OCI-M1 (cell line): ENCODE results near the gene TUNAR.

Source experiments
- DNase-seq: peaks from one replicate; lab custom pipeline; 2025; lab: John Stamatoyannopoulos, UW

Gene TUNAR

DNA sequence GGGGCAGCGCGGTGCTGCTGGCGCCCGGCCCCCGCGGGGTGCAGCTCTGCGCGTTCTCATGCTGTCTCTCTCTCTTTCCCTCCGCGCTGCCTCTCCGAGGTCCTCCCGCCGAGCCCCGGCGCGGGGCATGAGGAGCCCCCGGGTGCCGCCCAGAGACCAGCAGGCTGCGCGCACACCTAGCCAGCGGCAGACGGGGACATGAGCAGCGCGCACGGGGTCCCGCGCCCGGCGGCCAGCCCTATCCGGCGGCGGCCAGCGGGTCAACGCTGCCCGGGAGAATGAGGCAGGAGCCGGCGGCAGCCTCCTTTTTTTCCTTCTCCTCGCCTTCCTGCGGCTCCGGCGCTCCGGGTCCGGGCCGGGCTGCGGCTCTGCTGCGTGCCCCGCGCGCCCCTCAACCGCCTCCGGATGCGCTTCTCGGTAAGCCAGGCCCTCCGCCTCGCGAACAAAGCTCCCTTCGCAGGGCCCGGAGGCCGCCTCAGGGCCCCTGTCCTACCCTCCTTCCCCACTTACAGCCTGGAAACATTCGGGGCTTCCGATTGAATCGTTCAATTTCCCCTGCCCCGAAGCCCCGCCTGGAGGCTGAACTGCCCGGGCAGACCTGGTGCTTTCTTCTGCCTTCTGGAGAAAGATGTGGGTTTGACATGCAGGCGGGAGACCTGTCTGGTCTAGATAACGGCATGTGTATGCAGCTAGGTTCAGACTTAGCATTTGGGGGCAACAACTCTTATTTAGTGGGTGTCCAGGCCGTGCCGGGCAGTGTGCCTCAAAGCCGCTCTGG, at the start of gene TUNAR:
TSS of gene TUNAR (plus strand) at position 72 of the 778 bp plus-strand sequence.
- no peak for DNase-seq

DNA sequence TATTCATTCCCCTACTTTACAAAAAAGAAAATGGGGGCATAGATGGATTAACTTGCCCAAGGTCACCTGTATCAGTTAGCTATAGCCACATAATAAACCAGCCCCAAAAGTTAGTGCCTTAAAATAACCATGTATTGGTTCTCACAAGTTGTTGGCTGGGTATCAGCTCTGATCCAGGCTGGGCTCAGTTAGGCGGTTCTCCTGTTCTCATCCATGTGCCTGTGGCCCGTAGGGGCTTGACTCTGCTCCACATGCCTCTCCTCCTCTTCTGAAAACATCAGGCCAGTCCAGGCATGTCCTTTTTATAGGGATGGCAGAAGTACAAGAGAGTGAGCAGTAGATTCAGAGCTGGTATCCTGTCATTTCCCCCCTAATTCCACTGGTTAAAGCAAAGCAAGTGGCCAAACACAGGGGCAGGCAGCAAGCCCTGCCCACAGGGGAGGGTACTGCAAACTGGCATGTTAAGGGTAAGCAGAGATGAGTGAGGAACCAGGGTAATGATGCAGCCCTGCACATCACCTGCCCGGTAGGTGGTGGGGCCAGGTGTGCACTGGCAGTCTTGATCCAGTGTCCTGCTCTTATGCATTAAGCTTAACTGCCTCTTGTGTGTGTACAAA, 47.9 kb upstream of the TUNAR start:
- no peak for DNase-seq

GRCh38 chr14:95829321-95829720, 47.3 kb upstream of the TUNAR start:
- DNase-seq: no peak

- no peak for DNase-seq
Observed at GRCh38 chr14:95830386-95830785, 46.2 kb upstream of the TUNAR start.

DNA sequence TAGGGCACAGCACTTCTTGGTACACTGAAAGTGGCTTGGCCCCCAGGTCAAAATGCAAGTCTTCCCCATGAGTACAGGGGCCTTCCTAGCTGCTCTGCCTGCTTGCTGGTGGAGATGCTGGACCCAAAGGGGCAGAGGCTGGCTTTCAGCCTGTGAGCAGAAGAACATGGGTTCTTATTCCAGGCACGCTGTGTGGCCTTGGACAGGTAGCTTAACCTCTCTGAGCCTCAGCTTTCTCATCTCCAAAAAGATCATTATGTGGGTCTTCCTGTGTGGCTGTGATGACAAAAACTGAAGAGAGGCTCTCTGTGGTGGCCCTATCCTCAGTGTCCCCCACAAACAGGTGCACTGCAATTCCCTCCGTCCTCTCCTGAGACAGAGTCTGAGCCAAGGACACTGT, 45.6 kb upstream of the TUNAR start:
- no peak for DNase-seq

- DNase-seq: no peak
Observed at GRCh38 chr14:95831468-95831867, 45.2 kb upstream of the TUNAR start.

GRCh38 chr14:95832012-95832411, 44.6 kb upstream of the TUNAR start:
- DNase-seq: no peak

DNA sequence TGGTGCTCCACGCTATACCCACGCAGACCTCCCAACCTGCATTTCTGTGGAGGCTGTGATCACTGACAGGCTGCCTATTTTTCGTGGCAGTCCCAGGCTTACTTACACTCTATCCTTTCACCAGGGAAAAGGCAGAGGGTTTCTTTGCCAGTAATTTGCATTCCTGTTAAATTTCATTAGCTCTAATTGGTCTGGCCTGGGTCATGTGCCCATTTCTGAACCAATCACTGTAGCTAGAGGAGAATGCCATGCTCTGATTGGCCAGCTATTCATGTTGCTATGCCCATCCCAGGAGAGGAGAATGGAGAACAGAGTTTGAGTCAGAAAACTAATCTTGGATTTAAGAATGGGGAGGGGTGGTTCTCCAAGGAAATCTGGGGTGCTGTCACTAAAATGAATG, 43.2 kb upstream of the TUNAR start:
- no peak for DNase-seq

GRCh38 chr14:95834496-95834895, 42.1 kb upstream of the TUNAR start:
- no peak for DNase-seq

- peak; percentile 41 for DNase-seq
Observed at GRCh38 chr14:95835121-95835730, 41.4 kb upstream of the TUNAR start.

DNA sequence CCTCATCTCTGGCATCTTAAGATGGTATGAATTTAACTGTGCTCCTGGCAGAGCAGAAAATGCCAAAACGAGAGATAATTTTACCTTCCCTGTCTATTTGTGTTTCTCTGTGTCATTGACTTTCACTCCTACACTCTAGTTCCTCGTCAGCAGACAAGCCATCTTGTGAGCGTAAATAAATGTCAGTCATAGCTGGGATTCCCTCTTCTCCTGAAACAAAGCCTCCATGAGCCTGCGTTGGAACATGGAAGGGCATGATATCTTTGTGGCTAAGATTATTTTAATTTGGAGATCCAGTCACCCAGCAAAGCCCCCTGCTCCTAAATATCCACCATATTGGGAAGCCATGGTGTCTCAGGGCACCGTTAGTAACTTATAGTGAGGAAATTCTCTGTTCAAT, 37.8 kb upstream of the TUNAR start:
- DNase-seq: no peak

DNA sequence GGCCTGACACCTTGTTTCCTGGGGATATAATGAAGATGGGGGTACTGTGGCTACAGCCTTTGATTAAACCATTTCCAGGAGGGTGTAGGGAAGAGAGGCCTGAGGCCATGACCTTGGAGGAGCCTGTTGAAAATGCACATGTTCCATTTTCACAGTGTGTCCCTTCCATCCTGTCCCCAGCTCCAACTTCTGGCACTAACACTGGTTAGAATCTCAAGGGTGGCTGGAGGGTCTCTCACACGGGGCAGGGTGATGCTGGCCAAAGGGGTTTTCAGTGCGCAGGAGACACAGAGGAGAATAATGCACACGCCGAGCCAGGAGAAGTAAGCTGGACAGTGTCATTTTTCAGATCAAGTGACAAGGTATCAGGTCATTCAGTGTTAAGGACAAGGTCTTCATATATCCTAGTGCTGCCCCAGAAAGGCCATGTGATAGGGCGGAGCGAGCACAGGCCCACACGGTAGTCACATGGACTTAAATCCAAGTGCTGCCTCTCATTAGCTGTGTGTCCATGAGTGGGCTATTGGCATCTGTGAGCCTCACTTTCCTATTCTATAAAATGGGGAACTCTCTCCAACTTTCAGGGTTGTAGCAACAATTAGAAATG, 36.4 kb upstream of the TUNAR start:
- DNase-seq: no peak

DNA sequence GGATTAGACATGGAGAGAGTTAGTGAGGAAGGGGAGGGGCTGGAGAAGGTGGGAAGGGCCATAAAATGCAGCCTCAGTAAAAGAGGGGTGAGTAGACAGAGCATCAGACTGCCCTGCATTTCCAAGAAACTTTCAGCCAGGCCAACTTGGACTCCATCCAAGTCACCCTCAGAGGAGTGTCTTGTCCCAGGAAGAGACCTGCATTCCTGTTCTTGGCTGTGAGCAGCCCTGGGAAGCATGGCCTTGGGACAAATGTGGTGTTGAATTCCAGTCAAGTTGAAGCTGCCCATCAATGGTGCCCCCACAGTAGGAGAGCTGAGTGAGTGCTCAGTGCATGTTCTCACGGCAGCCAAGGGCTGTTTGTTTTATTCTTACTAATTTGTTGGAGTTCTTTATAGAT, 35.0 kb upstream of the TUNAR start:
- DNase-seq: no peak

GRCh38 chr14:95849761-95850160, 26.9 kb upstream of the TUNAR start:
- no peak for DNase-seq

DNA sequence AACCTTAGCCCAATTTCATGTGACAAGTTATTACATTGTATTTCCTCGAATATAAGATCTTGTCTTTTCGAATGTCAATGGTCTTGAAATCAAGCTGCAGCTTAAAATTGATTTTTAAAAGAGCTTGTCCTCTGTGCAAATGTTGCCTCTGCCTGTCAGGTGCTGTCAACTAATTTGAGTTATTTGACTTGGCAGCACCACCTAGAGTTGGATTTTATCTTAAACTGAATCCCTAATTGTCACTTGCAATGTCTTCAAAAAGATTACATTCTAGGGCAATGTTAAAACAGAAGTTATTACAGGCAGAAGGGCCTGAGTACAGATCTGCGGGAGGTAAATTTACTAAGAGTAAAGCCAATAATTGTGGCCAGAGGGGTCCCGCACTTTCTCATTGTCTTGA, 26.2 kb upstream of the TUNAR start:
- no peak for DNase-seq

GRCh38 chr14:95855606-95856005, 21.0 kb upstream of the TUNAR start:
- no peak for DNase-seq

DNA sequence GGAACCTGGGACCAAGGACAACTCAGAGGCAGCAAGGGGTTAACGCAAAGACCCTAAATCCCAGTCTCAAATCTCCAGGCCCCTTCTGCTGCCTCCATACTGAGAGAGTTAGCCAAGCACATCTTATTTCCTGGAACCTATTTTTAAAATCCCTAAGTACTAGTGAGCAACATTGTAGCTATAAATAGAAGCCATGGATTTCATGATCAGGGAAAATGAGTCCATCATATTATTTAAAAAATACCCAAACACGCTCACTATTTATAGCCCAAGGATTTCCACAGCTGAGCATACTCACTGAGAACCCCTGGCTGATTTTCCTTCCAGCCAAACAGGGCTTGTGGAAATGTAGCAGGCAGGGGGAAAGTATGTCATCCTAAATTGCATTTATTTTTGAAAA, 19.4 kb upstream of the TUNAR start:
- no peak for DNase-seq

DNA sequence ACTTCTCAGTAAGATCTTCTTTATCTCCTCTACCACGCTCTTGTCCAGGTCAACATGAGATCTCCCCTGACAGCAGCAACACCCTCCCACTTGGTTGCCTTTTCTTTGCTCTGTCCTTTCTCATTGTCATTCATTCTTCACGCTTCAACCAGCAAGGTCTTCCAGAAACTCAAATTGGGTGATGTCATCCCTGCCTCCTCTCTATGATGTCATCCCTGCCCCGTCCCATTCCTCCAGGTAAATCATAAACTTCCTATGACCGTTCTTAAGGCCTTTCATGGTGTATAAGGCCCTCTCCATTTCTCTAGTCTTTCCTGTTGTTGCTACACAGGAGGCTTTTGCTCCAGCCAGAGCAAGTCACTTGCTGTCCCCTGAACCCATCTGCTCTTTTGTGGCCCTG, 17.7 kb upstream of the TUNAR start:
- DNase-seq: no peak

DNA sequence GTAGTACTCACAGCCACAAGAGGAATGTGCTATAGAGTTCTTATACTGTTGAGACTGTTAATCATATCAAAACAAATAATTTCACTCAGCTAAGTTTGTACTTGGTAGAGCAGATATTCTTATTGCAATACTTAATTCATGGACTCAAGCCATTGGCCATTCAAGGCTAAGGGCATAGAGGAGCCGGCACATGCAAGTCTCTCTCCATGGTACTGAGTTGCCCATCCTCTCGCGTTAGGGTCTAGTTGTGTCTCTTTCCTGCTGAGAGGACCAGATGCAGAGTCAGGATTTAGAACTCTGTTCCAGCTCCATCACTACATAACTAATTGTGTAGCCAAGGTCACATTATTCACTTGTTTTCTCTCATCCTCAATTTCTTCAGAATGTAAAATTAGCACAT, 14.4 kb upstream of the TUNAR start:
- no peak for DNase-seq

- DNase-seq: no peak
Observed at GRCh38 chr14:95863295-95863694, 13.3 kb upstream of the TUNAR start.

DNA sequence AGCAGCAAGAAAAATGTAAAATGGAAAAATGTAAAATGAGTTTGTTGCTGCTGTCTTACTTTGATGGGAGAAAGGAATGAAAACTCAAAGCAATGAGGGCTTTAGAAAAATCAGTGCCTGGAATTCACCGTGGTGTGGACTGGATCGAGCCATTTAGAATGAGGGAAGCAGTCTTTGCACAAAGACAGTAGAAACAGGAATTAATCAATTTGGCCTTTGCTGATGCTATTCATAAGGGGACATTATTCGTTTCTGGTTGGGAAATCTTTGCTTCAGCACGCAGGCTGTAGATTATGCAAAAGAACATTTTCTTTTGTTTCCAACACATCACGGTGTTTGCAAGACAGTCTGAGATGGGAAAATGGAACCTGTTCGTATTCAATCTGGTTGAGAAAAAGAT, 6.9 kb upstream of the TUNAR start:
- no peak for DNase-seq

GRCh38 chr14:95870772-95871171, 5.9 kb upstream of the TUNAR start:
- no peak for DNase-seq

GRCh38 chr14:95871531-95871930, 5.1 kb upstream of the TUNAR start:
- no peak for DNase-seq
